IMR-90 (cell line): ENCODE data around the gene ATP13A2. TPM values are rescaled to one million over a fixed set of nuclear protein-coding genes. Genes with fewer than 3 reads are reported as not detected.

Source experiments
- ATAC-seq: fragments of 200-7000 bp; cut with Tn5 transposase; 2 replicates; pipeline ENCODE4 v1.9.1; 2020; ENCODE audit warnings: low read depth, mild to moderate bottlenecking, moderate library complexity
- BruUV-seq: library from RNA; stranded (reverse); fragments of 400-500 nt; replicated peaks from 2 replicates; lab custom pipeline; 2021; lab: Mats Ljungman, UMichigan
- CTCF ChIA-PET: fragments of 300-600 bp; formaldehyde crosslinking; extraction: SDS; loops from one replicate; lab custom pipeline; 2021; ENCODE audit warnings: antibody characterized with exemption; lab: Yijun Ruan, JAX
- POLR2A ChIA-PET: fragments of 300-600 bp; sonication (Branson Sonifier 250); formaldehyde crosslinking; loops from one replicate; lab custom pipeline; 2022; ENCODE audit warnings: antibody characterized with exemption; ENCODE audit not compliant: unreplicated experiment; lab: Charles Lee
- DNase-seq: peaks from one replicate; pipeline ENCODE4 v3.0.0; 2013
- H2AFZ ChIP-seq: replicated peaks from 2 replicates; pipeline ENCODE3; 2013; ENCODE audit warnings: low read length, mild to moderate bottlenecking; ENCODE audit not compliant: poor library complexity
- H2AK5ac ChIP-seq: 2 replicates; pipeline ENCODE4 v1.6.1; 2013; ENCODE audit warnings: low read depth, low read length, inconsistent platforms
- H2AK9ac ChIP-seq: replicated peaks from 2 replicates; pipeline ENCODE3; 2013; ENCODE audit warnings: mild to moderate bottlenecking, low read depth, low read length, moderate library complexity; ENCODE audit not compliant: poor library complexity
- H2BK120ac ChIP-seq: 2 replicates; pipeline ENCODE4 v1.6.1; 2013; ENCODE audit warnings: low read depth, low read length, inconsistent platforms
- H2BK15ac ChIP-seq: 3 replicates; pipeline ENCODE4 v1.6.1; 2013; ENCODE audit warnings: low read depth, low read length, inconsistent platforms
- H2BK20ac ChIP-seq: 2 replicates; pipeline ENCODE4 v1.6.1; 2013; ENCODE audit warnings: low read depth, mild to moderate bottlenecking, inconsistent platforms, low read length, moderate library complexity
- H2BK5ac ChIP-seq: 2 replicates; pipeline ENCODE4 v1.6.1; 2013; ENCODE audit warnings: mild to moderate bottlenecking, low read depth, low read length, inconsistent platforms; ENCODE audit not compliant: poor library complexity, severe bottlenecking
- H3K14ac ChIP-seq: replicated peaks from 2 replicates; pipeline ENCODE4 v1.6.1; 2013; ENCODE audit warnings: low read depth, low read length, inconsistent platforms
- H3K18ac ChIP-seq: 2 replicates; pipeline ENCODE4 v1.6.1; 2013; ENCODE audit warnings: low read depth, low read length, control low read depth
- H3K23ac ChIP-seq: 2 replicates; pipeline ENCODE4 v1.6.1; 2013; ENCODE audit warnings: low read depth, low read length, inconsistent platforms
- H3K27ac ChIP-seq: 2 replicates; pipeline ENCODE4 v1.5.1; 2013; ENCODE audit warnings: mild to moderate bottlenecking, control low read depth, low read length; ENCODE audit not compliant: insufficient read depth
- H3K27me3 ChIP-seq: 2 replicates; pipeline ENCODE4 v1.6.1; 2013; ENCODE audit warnings: low read length; ENCODE audit not compliant: control insufficient read depth, insufficient read depth
- H3K36me3 ChIP-seq: 2 replicates; pipeline ENCODE4 v1.6.1; 2013; ENCODE audit warnings: low read length, mixed read lengths; ENCODE audit not compliant: control insufficient read depth, insufficient read depth
- H3K4ac ChIP-seq: 2 replicates; pipeline ENCODE4 v1.6.1; 2013; ENCODE audit warnings: low read depth, low read length, inconsistent platforms
- H3K4me1 ChIP-seq: 2 replicates; pipeline ENCODE4 v1.6.1; 2013; ENCODE audit warnings: low read length, mixed read lengths; ENCODE audit not compliant: control insufficient read depth, insufficient read depth
- H3K4me2 ChIP-seq: 2 replicates; pipeline ENCODE4 v1.6.1; 2013; ENCODE audit warnings: low read depth, mild to moderate bottlenecking, control low read depth, low read length, moderate library complexity
- H3K4me3 ChIP-seq: 2 replicates; pipeline ENCODE4 v1.5.1; 2013; ENCODE audit warnings: low read depth, mild to moderate bottlenecking, control low read depth, low read length, moderate library complexity; ENCODE audit not compliant: insufficient read depth
- H3K56ac ChIP-seq: 2 replicates; pipeline ENCODE4 v1.6.1; 2013; ENCODE audit warnings: low read length, inconsistent platforms; ENCODE audit not compliant: insufficient read depth; ENCODE audit errors: extremely low read depth
- H3K79me1 ChIP-seq, 2 experiments: 2 replicates each; pipeline ENCODE4 v1.6.1; 2013; ENCODE audit warnings: low read length in 2 of 2, inconsistent platforms in 1 of 2, low read depth in 1 of 2
- H3K9ac ChIP-seq: 2 replicates; pipeline ENCODE4 v1.6.1; 2013; ENCODE audit warnings: low read depth, low read length, control low read depth
- H3K9me1 ChIP-seq: 2 replicates; pipeline ENCODE4 v1.6.1; 2013; ENCODE audit warnings: low read length, inconsistent platforms; ENCODE audit not compliant: insufficient read depth
- H3K9me3 ChIP-seq: 2 replicates; pipeline ENCODE4 v1.6.1; 2013; ENCODE audit warnings: low read length; ENCODE audit not compliant: control insufficient read depth, insufficient read depth
- H4K20me1 ChIP-seq: 2 replicates; pipeline ENCODE4 v1.6.1; 2013; ENCODE audit warnings: low read length, inconsistent platforms; ENCODE audit not compliant: insufficient read depth
- H4K5ac ChIP-seq: 2 replicates; pipeline ENCODE4 v1.6.1; 2013; ENCODE audit warnings: mild to moderate bottlenecking, low read depth, low read length, control low read depth
- H4K8ac ChIP-seq, 2 experiments: 2 replicates each; pipeline ENCODE4 v1.6.1; 2013; ENCODE audit warnings: low read depth in 2 of 2, low read length in 2 of 2, control low read depth in 1 of 2, inconsistent platforms in 1 of 2
- H4K91ac ChIP-seq: 2 replicates; pipeline ENCODE4 v1.6.1; 2013; ENCODE audit warnings: low read depth, low read length, inconsistent platforms; ENCODE audit not compliant: insufficient read depth
- BHLHE40 ChIP-seq: fragments of 150-350 bp; IDR thresholded peaks from 2 replicates; pipeline ENCODE4 v1.6.1; 2016; ENCODE audit warnings: mild to moderate bottlenecking, low read depth, low read length
- CEBPB ChIP-seq: IDR thresholded peaks from 2 replicates; pipeline ENCODE4 v1.6.1; 2012; ENCODE audit warnings: low read depth, low read length, improper control_type of control experiment
- ELK1 ChIP-seq: fragments of 150-350 bp; IDR thresholded peaks from 2 replicates; pipeline ENCODE4 v1.6.1; 2016; ENCODE audit warnings: low read depth, mild to moderate bottlenecking, low read length, moderate library complexity, borderline replicate concordance
- FOS ChIP-seq: fragments of 150-350 bp; IDR thresholded peaks from 2 replicates; pipeline ENCODE4 v1.6.1; 2016; ENCODE audit warnings: low read depth, low read length
- NFE2L2 ChIP-seq: fragments of 150-350 bp; IDR thresholded peaks from 2 replicates; pipeline ENCODE4 v1.6.1; 2016; ENCODE audit warnings: low read depth, mild to moderate bottlenecking, low read length
- WGBS, 2 experiments: methylation state at CpG; one replicate each; pipeline versions ENCODE4 v1.1.5 to v1.1.7; 2013; ENCODE audit warnings: missing lambda C conversion rate in 2 of 2; ENCODE audit not compliant: insufficient read length in 1 of 2; ENCODE audit errors: extremely low coverage in 2 of 2; 5-methylcytosine and 5-hydroxymethylcytosine counted together
- dilution Hi-C: fragments of 300-500 bp; cut with HindIII; formaldehyde crosslinking; loops from one replicate; pipeline ENCODE4 v1.14.3; 2018; ENCODE audit warnings: low sequenced_read_pairs; ENCODE audit not compliant: unreplicated experiment
- in situ Hi-C: fragments of 300-500 bp; cut with MboI; formaldehyde crosslinking; loops from 3 replicates; pipeline ENCODE4 v1.14.3; 2019; ENCODE audit warnings: low sequenced_read_pairs, inconsistent platforms, mixed read lengths
- intact Hi-C: fragments of 100-400 bp; cut with micrococcal nuclease; formaldehyde crosslinking; loops from 2 replicates; pipeline ENCODE4 v1.10.0; 2022
- polyA plus RNA-seq, 3 experiments: library from polyadenylated mRNA; depleted of rRNA; stranded (reverse); fragments of >200 nt; gene quantifications; 2 replicates each; pipeline ENCODE4 v1.2.3, GENCODE V29; 2012; ENCODE audit warnings: low replicate concordance in 1 of 3
- total RNA-seq: library from RNA; depleted of rRNA; stranded (reverse); fragments of >200 nt; gene quantifications from 2 replicates; pipeline ENCODE4 v1.2.3, GENCODE V29; 2012

ATP13A2 gene
- total and polyA plus RNA-seq, 2 of the 4 experiments (the other 2 are of a cell fraction) = 5.7 to 18.9 TPM

- BruUV-seq = no TSS peak
- ATAC-seq (no peak), DNase-seq (no peak)
- no CpG with 5 or more reads among the region's 5 CpGs for WGBS, 2 experiments
- H3K9me3 ChIP-seq = no peaks in the 10 kb centered on the region
- H3K36me3 ChIP-seq = peaks cover 25% of the 10 kb centered on the region
- H2AFZ ChIP-seq = no peak overlapping the region
- no peak overlapping the region for H4K8ac ChIP-seq
- H3K18ac ChIP-seq = no peak overlapping the region
- no peak overlapping the region for H4K5ac ChIP-seq
- TF ChIP-seq NFE2L2 (no peak), BHLHE40 (no peak), FOS (no peak), ELK1 (no peak), CEBPB (no peak)
- peaks cover 26 to 43% of the 10 kb centered on the region in 2 experiments for H3K79me1 ChIP-seq
- no peak overlapping the region for H2BK15ac ChIP-seq
- POLR2A ChIA-PET = no interaction called here
- H3K27ac ChIP-seq = no peak overlapping the region
- no peak overlapping the region for H2AK9ac ChIP-seq
- no peaks in the 10 kb centered on the region for H3K27me3 ChIP-seq
- no peaks in the 10 kb centered on the region for H3K4me1 ChIP-seq
- no peak overlapping the region for H3K4ac ChIP-seq
- H3K9ac ChIP-seq = no peak overlapping the region
- H3K23ac ChIP-seq = no peak overlapping the region
- in situ Hi-C loops = loop anchor here (25.0 kb wide), 1 partner anchor 433 kb away; the partner anchor contains the start of gene NBPF1
- dilution Hi-C loops = no loop called here
- no peaks in the 10 kb centered on the region for H3K9me1 ChIP-seq
- H4K20me1 ChIP-seq = peaks cover 18% of the 10 kb centered on the region
- no peak overlapping the region for H3K56ac ChIP-seq
- H3K4me2 ChIP-seq = no peak overlapping the region
- no peak overlapping the region for H2BK120ac ChIP-seq
- H3K14ac ChIP-seq = no peak overlapping the region
- no peak overlapping the region for H4K91ac ChIP-seq
- CTCF ChIA-PET = interaction anchor here (0.9 kb wide), 1 partner anchor 64 kb away, joined by 4 read pairs; the partner anchor contains the start of gene MFAP2
- no peak overlapping the region for H3K4me3 ChIP-seq
- no peak overlapping the region for H2AK5ac ChIP-seq
- intact Hi-C loops = no loop called here
- no peak overlapping the region for H2BK20ac ChIP-seq
- H2BK5ac ChIP-seq = no peak overlapping the region
These were observed 33.4 kb upstream of the ATP13A2 start for GRCh38 chr1:17045150-17045549.
